Esophagus squamous epithelium (tissue), 5 donors: Measurements from ENCODE around the gene SGMS1. TPM values are rescaled to one million over a fixed set of nuclear protein-coding genes. Genes with fewer than 3 reads are reported as not detected.
A peak's percentile ranks its signal among the peaks of the same experiment; 100 is the strongest.

ENCODE experiments used
- DNase-seq: peaks from one replicate; lab custom pipeline; 2025; lab: John Stamatoyannopoulos, UW
- H3K27ac ChIP-seq, 4 donors: fragments of 200-600 bp; sonication (generic); one replicate each; pipeline ENCODE4 v1.5.1; 2016 to 2019; ENCODE audit warnings: mild to moderate bottlenecking in 1 of 4
- H3K27me3 ChIP-seq, 4 donors: fragments of 200-600 bp; sonication (generic); 1 replicate in 3 of 4; 2 replicates in 1 of 4; pipeline versions ENCODE4 v1.5.1 to v1.6.0; 2017 to 2021; ENCODE audit warnings: antibody characterized with exemption in 1 of 4
- H3K36me3 ChIP-seq, 3 donors: fragments of 200-600 bp; sonication (generic); one replicate each; pipeline ENCODE4 v1.5.1; 2016 to 2019
- H3K4me1 ChIP-seq, 3 donors: fragments of 200-600 bp; sonication (generic); one replicate each; pipeline ENCODE4 v1.5.1; 2017 to 2019
- H3K4me3 ChIP-seq, 4 donors: fragments of 200-600 bp; sonication (generic); 1 replicate in 3 of 4; 2 replicates in 1 of 4; pipeline ENCODE4 v1.5.1; 2016 to 2019; ENCODE audit warnings: mild to moderate bottlenecking in 2 of 4, moderate library complexity in 1 of 4
- H3K9me3 ChIP-seq, 3 donors: fragments of 200-600 bp; sonication (generic); one replicate each; pipeline ENCODE4 v1.5.1; 2016 to 2019
- CTCF ChIP-seq, 6 experiments: fragments of 450-650 bp in 4 of 6; fragments of 200-600 bp in 2 of 6; sonication (generic) in 2 of 6; IDR thresholded peaks; one replicate each; pipeline ENCODE4 v1.5.1; 2016 to 2019; ENCODE audit warnings: antibody characterized with exemption in 6 of 6, mild to moderate bottlenecking in 4 of 6, moderate library complexity in 4 of 6
- POLR2A ChIP-seq, 4 donors: fragments of 450-650 bp; IDR thresholded peaks; one replicate each; pipeline ENCODE4 v1.6.1; 2017; ENCODE audit warnings: antibody characterized with exemption in 4 of 4, mild to moderate bottlenecking in 4 of 4, moderate library complexity in 3 of 4
- WGBS, 2 donors: methylation state at CpG; one replicate each; pipeline ENCODE4 v1.1.5; 2018; 5-methylcytosine and 5-hydroxymethylcytosine counted together
- intact Hi-C: fragments of 100-400 bp; cut with DNase I; formaldehyde crosslinking; loops from one replicate; pipeline ENCODE4 v1.15.0; 2022
- total RNA-seq, 4 donors: library from RNA; depleted of rRNA; stranded (reverse); fragments of >200 nt; gene quantifications; one replicate each; pipeline ENCODE4 v1.1.0, GENCODE V29; 2016
- donor health status: DM: yes; HTN: yes; CAD: no.

The SGMS1 gene
- total RNA-seq, 4 donors from 2014 or later, result 39.4 to 64.1 (median 54.9) TPM

GRCh38 chr10:50567384-50567783 lies 56.4 kb downstream of the SGMS1 start:
- no peak overlapping the region for H3K4me3 ChIP-seq
- intact Hi-C loops, result no loop called here
- no peak overlapping the region for H3K27ac ChIP-seq
- TF ChIP-seq CTCF (IDR thresholded peaks at IDR 0.05), result no peak
- no peak for TF ChIP-seq POLR2A (IDR thresholded peaks at IDR 0.05)
- H3K4me1 ChIP-seq, result peaks cover 0 to 12% (median 0%) of the 10 kb centered on the region in 3 donors
- 48 to 67% methylated on average over 2 to 3 of the region's 3 CpGs for whole genome bisulfite sequencing, 2 donors
- no peak for DNase-seq
- H3K9me3 ChIP-seq, result no peaks in the 10 kb centered on the region
- H3K27me3 ChIP-seq, result no peaks in the 10 kb centered on the region
- H3K36me3 ChIP-seq, result no peaks in the 10 kb centered on the region

GRCh38 chr10:50566150-50566549 lies 57.6 kb downstream of the SGMS1 start:
- 0 to 32% methylated on average over 1 of the region's 1 CpG for WGBS, 2 donors
- H3K27ac ChIP-seq, result no peak overlapping the region
- intact Hi-C loops, result no loop called here
- no peaks in the 10 kb centered on the region for H3K27me3 ChIP-seq
- no peaks in the 10 kb centered on the region for H3K36me3 ChIP-seq
- no peak overlapping the region for H3K4me3 ChIP-seq
- DNase-seq, result no peak
- TF ChIP-seq CTCF (IDR thresholded peaks at IDR 0.05) (no peak), POLR2A (IDR thresholded peaks at IDR 0.05) (no peak)
- no peaks in the 10 kb centered on the region for H3K9me3 ChIP-seq
- peaks cover 5 to 12% (median 5%) of the 10 kb centered on the region in 3 donors for H3K4me1 ChIP-seq

- intact Hi-C loops, result no loop called here
Observed at GRCh38 chr10:50565301-50566083, 58.3 kb downstream of the SGMS1 start.

GRCh38 chr10:50563906-50564305 lies 59.9 kb downstream of the SGMS1 start:
- DNase-seq, result no peak
- Histone ChIP-seq H3K4me1 (peaks cover 5 to 26% (median 10%) of the 10 kb centered on the region in 3 donors), H3K27me3 (no peaks in the 10 kb centered on the region), H3K36me3 (no peaks in the 10 kb centered on the region), H3K9me3 (no peaks in the 10 kb centered on the region), H3K4me3 (no peak overlapping the region), H3K27ac (no peak overlapping the region)
- 87 to 98% methylated on average over 2 to 3 of the region's 5 CpGs for WGBS, 2 donors
- intact Hi-C loops, result loop anchor here (5.0 kb wide), 1 partner anchor 58 kb away; the partner anchor contains the start of gene SGMS1
- no peak for TF ChIP-seq CTCF (IDR thresholded peaks at IDR 0.05)
- no peak for TF ChIP-seq POLR2A (IDR thresholded peaks at IDR 0.05)

More at GRCh38 chr10:50565301-50566083, 58.3 kb downstream of the SGMS1 start:
- TF ChIP-seq POLR2A (IDR thresholded peaks at IDR 0.05) (no peak), CTCF (IDR thresholded peaks at IDR 0.05) (no peak)
- Histone ChIP-seq H3K27ac (no peak overlapping the region), H3K4me3 (no peak overlapping the region), H3K27me3 (no peaks in the 10 kb centered on the region), H3K36me3 (no peaks in the 10 kb centered on the region), H3K4me1 (peaks cover 5 to 19% (median 10%) of the 10 kb centered on the region in 3 donors), H3K9me3 (no peaks in the 10 kb centered on the region)
- DNase-seq, result no peak
- 94 to 97% methylated on average over 5 to 9 of the region's 9 CpGs for WGBS, 2 donors

GRCh38 chr10:50561816-50562215 lies 61.9 kb downstream of the SGMS1 start:
- Histone ChIP-seq H3K27ac (peak overlapping the region in 3 of 4 donors; percentile 51 to 53 (median 52)), H3K27me3 (no peaks in the 10 kb centered on the region), H3K36me3 (no peaks in the 10 kb centered on the region), H3K4me3 (no peak overlapping the region), H3K9me3 (no peaks in the 10 kb centered on the region), H3K4me1 (peaks cover 9 to 40% (median 10%) of the 10 kb centered on the region in 3 donors)
- intact Hi-C loops, result loop anchor here (5.0 kb wide), 1 partner anchor 60 kb away; the partner anchor contains the start of gene SGMS1
- TF ChIP-seq CTCF (IDR thresholded peaks at IDR 0.05), result peak in 5 of 6 experiments; percentile 57 to 68 (median 62)
- TF ChIP-seq POLR2A (IDR thresholded peaks at IDR 0.05), result no peak
- 39 to 58% methylated on average over 2 of the region's 2 CpGs for WGBS, 2 donors
- no peak for DNase-seq
